Liver (tissue), 3 donors: Measurements from ENCODE around the gene DNAJB6.

Experiments
- CTCF ChIP-seq: fragments of 150-350 bp; IDR thresholded peaks from 2 replicates; pipeline ENCODE4 v1.5.1; 2017; ENCODE audit warnings: improper control_type of control experiment, low read depth, low read length; ENCODE audit not compliant: missing input control
- FOXA1 ChIP-seq: IDR thresholded peaks from 2 replicates; pipeline ENCODE4 v1.6.1; 2016; ENCODE audit warnings: antibody characterized with exemption
- JUND ChIP-seq, 2 donors: IDR thresholded peaks; 2 replicates each; pipeline ENCODE4 v1.6.1; 2016; ENCODE audit warnings: antibody characterized with exemption in 2 of 2
- MAX ChIP-seq: IDR thresholded peaks from 2 replicates; pipeline ENCODE4 v1.6.1; 2016; ENCODE audit warnings: antibody characterized with exemption
- RAD21 ChIP-seq, 2 donors: IDR thresholded peaks; 2 replicates each; pipeline ENCODE4 v1.6.1; 2016; ENCODE audit warnings: antibody characterized with exemption in 2 of 2, mild to moderate bottlenecking in 2 of 2
- SP1 ChIP-seq: IDR thresholded peaks from 2 replicates; pipeline ENCODE4 v1.6.1; 2018; ENCODE audit warnings: antibody characterized with exemption, mild to moderate bottlenecking
- TAF1 ChIP-seq: conservative IDR thresholded peaks from 2 replicates; pipeline ENCODE4 v1.6.1; 2016; ENCODE audit warnings: antibody characterized with exemption, mild to moderate bottlenecking
- donor health status: healthy.
- donor health status: healthy.

- TF ChIP-seq CTCF (no peak), RAD21 (IDR thresholded peaks at IDR 0.05) (no peak), TAF1 (no peak), MAX (no peak), FOXA1 (no peak), SP1 (no peak), JUND (IDR thresholded peaks at IDR 0.05) (no peak)
Measured at GRCh38 chr7:157429680-157430224, 92.9 kb downstream of the DNAJB6 start.
